ENCODE data around the gene TRMU. TPM values are rescaled to one million over a fixed set of nuclear protein-coding genes. Genes with fewer than 3 reads are reported as not detected.

The TRMU gene
- total and polyA plus RNA-seq, 2 experiments from 2014 or later, result 48.3 to 70.4 TPM

GRCh38 chr22:46369716-46370583 lies 34.4 kb downstream of the TRMU start:
- H2AFZ ChIP-seq, result no peak overlapping the region

GRCh38 chr22:46370584-46371291 lies 35.2 kb downstream of the TRMU start:
- Histone ChIP-seq H3K4me3 (no peak overlapping the region), H4K20me1 (replicated peaks; ENCODE audit: insufficient read depth) (no peaks in the 10 kb centered on the region), H2AFZ (no peak overlapping the region), H3K4me2 (no peak overlapping the region), H3K27ac (ENCODE audit: low read depth) (no peak overlapping the region), H3K4me1 (ENCODE audit: insufficient read depth) (peaks cover 4% of the 10 kb centered on the region; the same call in 1 of the 2 replicates), H3K79me2 (replicated peaks; ENCODE audit: insufficient read depth) (no peaks in the 10 kb centered on the region), H3F3A (replicated peaks; ENCODE audit: low read depth) (0 out of 2 replicates have a peak, but pooled peaks cover 4% of the 10 kb centered on the region), H3K36me3 (ENCODE audit: insufficient read depth) (no peaks in the 10 kb centered on the region), H3K9me2 (ENCODE audit: insufficient read depth) (no peaks in the 10 kb centered on the region), H3K27me3 (ENCODE audit: insufficient read depth) (no peaks in the 10 kb centered on the region)
- Mint-ChIP-seq H3K9me3 (no peaks in the 10 kb centered on the region; the same call in 2 of the 3 replicates), H3K27me3 (ENCODE audit: insufficient read depth, low read depth, poor library complexity) (peaks cover 4% of the 10 kb centered on the region), H3K4me3 (no peak overlapping the region), H3K4me1 (peaks cover 6% of the 10 kb centered on the region), H3K36me3 (ENCODE audit: low read depth) (peaks cover 4% of the 10 kb centered on the region), H3K27ac (no peak overlapping the region)
- no peak for DNase-seq (ENCODE audit: low spot score)
- ATAC-seq, result no peak
- TF ChIP-seq, protein P1, sequence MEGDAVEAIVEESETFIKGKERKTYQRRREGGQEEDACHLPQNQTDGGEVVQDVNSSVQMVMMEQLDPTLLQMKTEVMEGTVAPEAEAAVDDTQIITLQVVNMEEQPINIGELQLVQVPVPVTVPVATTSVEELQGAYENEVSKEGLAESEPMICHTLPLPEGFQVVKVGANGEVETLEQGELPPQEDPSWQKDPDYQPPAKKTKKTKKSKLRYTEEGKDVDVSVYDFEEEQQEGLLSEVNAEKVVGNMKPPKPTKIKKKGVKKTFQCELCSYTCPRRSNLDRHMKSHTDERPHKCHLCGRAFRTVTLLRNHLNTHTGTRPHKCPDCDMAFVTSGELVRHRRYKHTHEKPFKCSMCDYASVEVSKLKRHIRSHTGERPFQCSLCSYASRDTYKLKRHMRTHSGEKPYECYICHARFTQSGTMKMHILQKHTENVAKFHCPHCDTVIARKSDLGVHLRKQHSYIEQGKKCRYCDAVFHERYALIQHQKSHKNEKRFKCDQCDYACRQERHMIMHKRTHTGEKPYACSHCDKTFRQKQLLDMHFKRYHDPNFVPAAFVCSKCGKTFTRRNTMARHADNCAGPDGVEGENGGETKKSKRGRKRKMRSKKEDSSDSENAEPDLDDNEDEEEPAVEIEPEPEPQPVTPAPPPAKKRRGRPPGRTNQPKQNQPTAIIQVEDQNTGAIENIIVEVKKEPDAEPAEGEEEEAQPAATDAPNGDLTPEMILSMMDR (conservative IDR thresholded peaks at IDR 0.05; ENCODE audit: low read depth in 2 of 2), result no peak
- TF ChIP-seq, protein P2, sequence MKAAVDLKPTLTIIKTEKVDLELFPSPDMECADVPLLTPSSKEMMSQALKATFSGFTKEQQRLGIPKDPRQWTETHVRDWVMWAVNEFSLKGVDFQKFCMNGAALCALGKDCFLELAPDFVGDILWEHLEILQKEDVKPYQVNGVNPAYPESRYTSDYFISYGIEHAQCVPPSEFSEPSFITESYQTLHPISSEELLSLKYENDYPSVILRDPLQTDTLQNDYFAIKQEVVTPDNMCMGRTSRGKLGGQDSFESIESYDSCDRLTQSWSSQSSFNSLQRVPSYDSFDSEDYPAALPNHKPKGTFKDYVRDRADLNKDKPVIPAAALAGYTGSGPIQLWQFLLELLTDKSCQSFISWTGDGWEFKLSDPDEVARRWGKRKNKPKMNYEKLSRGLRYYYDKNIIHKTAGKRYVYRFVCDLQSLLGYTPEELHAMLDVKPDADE (IDR thresholded peaks at IDR 0.05), result no peak
- TF ChIP-seq CREB1 (CRISPR knock-in tag; IDR thresholded peaks at IDR 0.05; ENCODE audit: low read depth) (no peak), ZNF331 (CRISPR knock-in tag; IDR thresholded peaks at IDR 0.05; ENCODE audit: low read depth) (no peak), POLR2AphosphoS5 (IDR thresholded peaks at IDR 0.05; ENCODE audit: low read depth) (no peak), JUNB (IDR thresholded peaks at IDR 0.05; ENCODE audit: unreplicated experiment) (no peak)

More at GRCh38 chr22:46369716-46370583, 34.4 kb downstream of the TRMU start:
- Mint-ChIP-seq H3K4me3 (no peak overlapping the region), H3K36me3 (ENCODE audit: low read depth) (no peaks in the 10 kb centered on the region), H3K27me3 (ENCODE audit: insufficient read depth, low read depth, poor library complexity) (peaks cover 4% of the 10 kb centered on the region), H3K27ac (no peak overlapping the region), H3K4me1 (peaks cover 6% of the 10 kb centered on the region), H3K9me3 (no peaks in the 10 kb centered on the region)
- no peaks in the 10 kb centered on the region for H4K20me1 ChIP-seq (replicated peaks; ENCODE audit: insufficient read depth)
- 0 out of 2 replicates have a peak, but pooled peaks cover 4% of the 10 kb centered on the region for H3F3A ChIP-seq (replicated peaks; ENCODE audit: low read depth)
- DNase-seq (ENCODE audit: low spot score), result no peak
- H3K27me3 ChIP-seq (ENCODE audit: insufficient read depth), result no peaks in the 10 kb centered on the region
- no peaks in the 10 kb centered on the region for H3K9me2 ChIP-seq (ENCODE audit: insufficient read depth)
- peaks cover 4% of the 10 kb centered on the region; the same call in 1 of the 2 replicates for H3K4me1 ChIP-seq (ENCODE audit: insufficient read depth)
- TF ChIP-seq ZNF114 (CRISPR knock-in tag; IDR thresholded peaks at IDR 0.05), result no peak
- TF ChIP-seq EZH2phosphoT487 (IDR thresholded peaks at IDR 0.05; ENCODE audit: unreplicated experiment), result no peak
- no peak for TF ChIP-seq POLR2AphosphoS5 (IDR thresholded peaks at IDR 0.05; ENCODE audit: low read depth)
- TF ChIP-seq, protein P1 (conservative IDR thresholded peaks at IDR 0.05; ENCODE audit: low read depth in 2 of 2), result no peak
- TF ChIP-seq JUNB (IDR thresholded peaks at IDR 0.05; ENCODE audit: unreplicated experiment), result no peak
- H3K79me2 ChIP-seq (replicated peaks; ENCODE audit: insufficient read depth), result no peaks in the 10 kb centered on the region
- no peak for ATAC-seq
- no peaks in the 10 kb centered on the region for H3K36me3 ChIP-seq (ENCODE audit: insufficient read depth)
- no peak overlapping the region for H3K27ac ChIP-seq (ENCODE audit: low read depth)
- no peak overlapping the region for H3K4me2 ChIP-seq
- H3K4me3 ChIP-seq, result no peak overlapping the region

Data from GM23338 (cell line).